ENCODE data around the gene SLC16A9. TPM values are rescaled to one million over a fixed set of nuclear protein-coding genes. Genes with fewer than 3 reads are reported as not detected.

SLC16A9 gene
- total and polyA plus RNA-seq, 4 experiments from 2014 or later: not detected

DNA sequence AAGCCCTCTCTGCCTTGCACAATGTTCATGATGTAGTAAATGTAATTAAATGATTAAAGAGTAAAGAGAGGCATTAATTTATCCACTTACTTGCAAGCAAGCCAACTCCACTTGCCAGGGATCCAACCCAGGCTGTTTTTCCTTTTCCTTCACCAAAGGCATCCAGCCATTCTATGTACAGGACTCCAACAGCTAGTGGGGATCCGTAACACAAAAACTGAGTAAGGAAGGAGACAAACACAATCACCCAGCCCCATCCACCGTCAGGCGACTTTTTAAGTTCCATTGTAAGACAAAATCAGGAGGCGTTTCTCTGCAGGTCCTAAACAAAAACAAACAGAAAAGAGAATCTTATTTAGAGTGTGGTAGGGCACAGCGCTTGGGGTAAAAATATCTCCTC, 25.6 kb downstream of the SLC16A9 start:
- intact Hi-C loops (cut with micrococcal nuclease): no loop called here
- Histone ChIP-seq H3K4me3 (ENCODE audit: low read length in 2 of 2) (no peak overlapping the region), H3K9me3 (ENCODE audit: control insufficient read depth in 1 of 2, low read length in 2 of 2) (no peaks in the 10 kb centered on the region), H3K4me1 (ENCODE audit: insufficient read depth, low read length) (no peaks in the 10 kb centered on the region), H3K36me3 (ENCODE audit: insufficient read depth, low read length) (no peaks in the 10 kb centered on the region), H3K27me3 (ENCODE audit: insufficient read depth, low read length) (no peaks in the 10 kb centered on the region), H3K27ac (ENCODE audit: low read depth, low read length) (no peak overlapping the region)
- H3K27ac Mint-ChIP-seq: no peak overlapping the region
- DNase-seq: no peak
- ChIA-PET POLR2A (ENCODE audit: partially characterized antibody) (no interaction called here), CTCF (ENCODE audit: partially characterized antibody) (no interaction called here)
- H3K27me3 Mint-ChIP-seq: peaks cover 2 to 6% of the 10 kb centered on the region in 2 donors
- H3K4me3 Mint-ChIP-seq: no peak overlapping the region
- H3K9me3 Mint-ChIP-seq: peaks cover 0 to under 1% (median 0%) of the 10 kb centered on the region in 8 donors
- no peaks in the 10 kb centered on the region for H3K36me3 Mint-ChIP-seq
- H3K4me1 Mint-ChIP-seq: no peaks in the 10 kb centered on the region

DNA sequence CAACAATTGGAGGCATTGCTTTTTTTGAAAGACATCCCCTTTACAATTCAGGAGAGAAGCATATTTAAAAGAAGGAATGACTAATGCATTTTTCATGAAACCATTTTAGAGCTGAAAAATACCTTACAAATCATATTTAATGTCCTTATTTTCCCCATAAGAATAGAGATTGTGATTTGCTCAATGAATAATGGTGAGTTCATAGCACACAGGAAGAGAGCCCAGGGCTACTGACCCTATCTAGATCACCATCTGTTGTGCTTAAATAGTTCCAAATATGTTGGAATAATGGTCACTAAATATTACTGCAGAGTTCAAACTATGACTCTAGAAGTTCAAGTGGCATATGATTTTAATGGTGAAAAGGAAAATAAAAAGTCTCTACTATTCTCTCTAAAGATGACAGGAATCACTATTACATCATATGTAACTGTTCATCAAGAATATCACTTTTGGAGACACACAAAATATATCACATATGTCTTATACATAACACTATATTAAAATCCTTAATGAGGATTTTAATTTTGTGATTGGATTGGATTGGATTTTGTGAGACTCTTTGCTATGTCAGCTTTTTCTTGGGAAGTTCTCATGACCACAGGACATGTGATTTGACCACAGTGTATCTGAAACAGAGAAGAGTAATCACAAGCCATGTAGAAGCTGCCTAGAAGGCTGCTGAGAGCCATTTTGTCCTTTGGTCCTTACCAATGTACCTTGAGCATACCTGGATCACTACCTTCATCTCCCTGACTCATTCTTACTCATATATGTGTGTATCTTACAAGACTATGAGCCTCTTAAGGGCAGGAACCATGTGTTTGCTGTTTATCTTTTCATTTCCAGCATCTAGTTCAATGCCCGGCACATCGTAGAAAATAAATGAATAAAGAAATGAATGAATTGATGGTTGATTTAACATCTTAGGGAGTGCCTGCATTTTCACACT, 26.4 kb downstream of the SLC16A9 start:
- ChIA-PET CTCF (ENCODE audit: partially characterized antibody) (no interaction called here), POLR2A (ENCODE audit: partially characterized antibody) (no interaction called here)
- H3K27ac ChIP-seq (ENCODE audit: low read depth, low read length): no peak overlapping the region
- no peaks in the 10 kb centered on the region for H3K9me3 ChIP-seq (ENCODE audit: control insufficient read depth in 1 of 2, low read length in 2 of 2)
- peaks cover 0 to 3% of the 10 kb centered on the region in 2 donors for H3K27me3 Mint-ChIP-seq
- H3K4me1 ChIP-seq (ENCODE audit: insufficient read depth, low read length): no peaks in the 10 kb centered on the region
- H3K4me3 Mint-ChIP-seq: no peak overlapping the region
- no peaks in the 10 kb centered on the region for H3K36me3 Mint-ChIP-seq
- H3K9me3 Mint-ChIP-seq: no peaks in the 10 kb centered on the region
- H3K36me3 ChIP-seq (ENCODE audit: insufficient read depth, low read length): no peaks in the 10 kb centered on the region
- no peaks in the 10 kb centered on the region for H3K27me3 ChIP-seq (ENCODE audit: insufficient read depth, low read length)
- no peak overlapping the region for H3K27ac Mint-ChIP-seq
- no peak for DNase-seq
- intact Hi-C loops (cut with micrococcal nuclease): no loop called here
- no peak overlapping the region for H3K4me3 ChIP-seq (ENCODE audit: low read length in 2 of 2)
- H3K4me1 Mint-ChIP-seq: no peaks in the 10 kb centered on the region

DNA sequence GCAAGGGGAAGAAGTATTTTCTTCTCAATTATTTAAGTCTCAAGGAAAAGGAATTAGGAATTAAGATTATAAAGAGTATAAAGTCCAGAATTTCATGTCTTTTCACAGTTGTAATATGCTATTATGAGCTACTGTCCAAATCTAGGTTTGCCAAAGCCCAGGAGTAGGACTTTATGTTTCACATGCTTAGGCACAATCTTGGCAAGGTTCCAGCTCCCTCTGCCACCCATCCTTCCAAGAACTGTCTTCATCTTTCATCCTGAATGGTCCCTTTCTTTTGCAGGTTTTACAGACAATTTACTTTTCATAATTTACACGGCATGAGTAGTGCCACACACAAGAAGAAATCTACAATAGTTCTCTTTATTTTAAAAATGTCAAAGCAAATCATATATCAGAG, 29.5 kb downstream of the SLC16A9 start:
- Histone ChIP-seq H3K4me3 (ENCODE audit: low read length in 2 of 2) (no peak overlapping the region), H3K27ac (ENCODE audit: low read depth, low read length) (no peak overlapping the region), H3K9me3 (ENCODE audit: control insufficient read depth in 1 of 2, low read length in 2 of 2) (no peaks in the 10 kb centered on the region), H3K4me1 (ENCODE audit: insufficient read depth, low read length) (no peaks in the 10 kb centered on the region), H3K27me3 (ENCODE audit: insufficient read depth, low read length) (no peaks in the 10 kb centered on the region), H3K36me3 (ENCODE audit: insufficient read depth, low read length) (no peaks in the 10 kb centered on the region)
- Mint-ChIP-seq H3K9me3 (no peaks in the 10 kb centered on the region), H3K27ac (no peak overlapping the region), H3K4me1 (no peaks in the 10 kb centered on the region), H3K27me3 (peaks cover 0 to 2% of the 10 kb centered on the region in 2 donors), H3K36me3 (no peaks in the 10 kb centered on the region), H3K4me3 (no peak overlapping the region)
- ChIA-PET POLR2A (ENCODE audit: partially characterized antibody) (no interaction called here), CTCF (ENCODE audit: partially characterized antibody) (interaction anchor here (1.1 kb wide), 1 partner anchor 10 kb away, joined by 3 read pairs; no protein-coding TSS in a partner anchor)
- DNase-seq: no peak
- intact Hi-C loops (cut with micrococcal nuclease): no loop called here

- H3K27me3 Mint-ChIP-seq: no peaks in the 10 kb centered on the region
- Histone ChIP-seq H3K4me3 (ENCODE audit: low read length in 2 of 2) (no peak overlapping the region), H3K4me1 (ENCODE audit: insufficient read depth, low read length) (no peaks in the 10 kb centered on the region), H3K27ac (ENCODE audit: low read depth, low read length) (no peak overlapping the region), H3K9me3 (ENCODE audit: control insufficient read depth in 1 of 2, low read length in 2 of 2) (no peaks in the 10 kb centered on the region), H3K36me3 (ENCODE audit: insufficient read depth, low read length) (no peaks in the 10 kb centered on the region), H3K27me3 (ENCODE audit: insufficient read depth, low read length) (no peaks in the 10 kb centered on the region)
- no peaks in the 10 kb centered on the region for H3K36me3 Mint-ChIP-seq
- H3K4me1 Mint-ChIP-seq: no peaks in the 10 kb centered on the region
- no peak overlapping the region for H3K27ac Mint-ChIP-seq
- DNase-seq: no peak
- H3K4me3 Mint-ChIP-seq: no peak overlapping the region
- ChIA-PET POLR2A (ENCODE audit: partially characterized antibody) (no interaction called here), CTCF (ENCODE audit: partially characterized antibody) (interaction anchor here (0.7 kb wide), 1 partner anchor 9 kb away, joined by 3 read pairs; no protein-coding TSS in a partner anchor)
- intact Hi-C loops (cut with micrococcal nuclease): no loop called here
- H3K9me3 Mint-ChIP-seq: no peaks in the 10 kb centered on the region
Measured at GRCh38 chr10:59678884-59679301, 30.8 kb downstream of the SLC16A9 start.

GRCh38 chr10:59677253-59677831, 32.3 kb downstream of the SLC16A9 start:
- H3K4me3 Mint-ChIP-seq: no peak overlapping the region
- Histone ChIP-seq H3K9me3 (ENCODE audit: control insufficient read depth in 1 of 2, low read length in 2 of 2) (no peaks in the 10 kb centered on the region), H3K27ac (ENCODE audit: low read depth, low read length) (no peak overlapping the region), H3K36me3 (ENCODE audit: insufficient read depth, low read length) (no peaks in the 10 kb centered on the region), H3K27me3 (ENCODE audit: insufficient read depth, low read length) (no peaks in the 10 kb centered on the region), H3K4me1 (ENCODE audit: insufficient read depth, low read length) (no peaks in the 10 kb centered on the region), H3K4me3 (ENCODE audit: low read length in 2 of 2) (no peak overlapping the region)
- H3K9me3 Mint-ChIP-seq: no peaks in the 10 kb centered on the region
- intact Hi-C loops (cut with micrococcal nuclease): no loop called here
- H3K27me3 Mint-ChIP-seq: no peaks in the 10 kb centered on the region
- ChIA-PET POLR2A (ENCODE audit: partially characterized antibody) (no interaction called here), CTCF (ENCODE audit: partially characterized antibody) (interaction anchor here (1.0 to 1.7 kb wide), 2 partner anchors 10 to 51 kb away, joined by 3 read pairs; no protein-coding TSS in a partner anchor)
- no peak for DNase-seq
- no peak overlapping the region for H3K27ac Mint-ChIP-seq
- H3K4me1 Mint-ChIP-seq: no peaks in the 10 kb centered on the region
- no peaks in the 10 kb centered on the region for H3K36me3 Mint-ChIP-seq

- POLR2A ChIA-PET (ENCODE audit: partially characterized antibody): no interaction called here
- H3K36me3 Mint-ChIP-seq: no peaks in the 10 kb centered on the region
Measured at GRCh38 chr10:59675812-59676211, 33.8 kb downstream of the SLC16A9 start.

DNA sequence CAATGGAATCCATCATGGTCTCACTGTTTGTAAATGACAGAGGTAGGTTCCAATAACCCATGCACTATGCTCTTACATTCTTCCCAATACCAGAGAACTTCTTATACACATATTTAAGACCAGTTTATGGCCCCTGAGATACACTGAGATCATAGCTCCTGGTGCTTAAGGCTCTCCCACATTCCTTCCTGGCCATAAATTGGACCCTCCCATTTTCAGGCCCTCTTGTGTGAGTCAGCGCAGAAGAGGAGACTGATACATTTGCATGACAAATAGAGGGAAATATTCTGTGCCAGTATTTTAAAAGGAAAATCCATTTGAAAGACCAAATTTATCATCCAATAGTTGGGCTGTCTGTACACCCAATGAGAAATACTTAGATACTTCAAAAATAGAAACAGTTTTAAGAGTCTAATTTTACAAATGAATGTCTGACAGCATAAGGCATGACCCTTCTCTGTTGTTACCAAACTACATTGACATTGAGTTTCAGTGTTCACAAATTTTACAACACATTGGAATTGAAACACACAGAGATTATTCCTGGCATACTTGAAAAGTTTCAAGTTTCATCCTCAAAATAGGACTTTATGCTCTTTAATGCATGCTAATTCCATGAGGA, 35.3 kb downstream of the SLC16A9 start:
- no peak for DNase-seq
- Histone ChIP-seq H3K36me3 (ENCODE audit: insufficient read depth, low read length) (no peaks in the 10 kb centered on the region), H3K9me3 (ENCODE audit: control insufficient read depth in 1 of 2, low read length in 2 of 2) (no peaks in the 10 kb centered on the region), H3K27me3 (ENCODE audit: insufficient read depth, low read length) (no peaks in the 10 kb centered on the region), H3K27ac (ENCODE audit: low read depth, low read length) (no peak overlapping the region), H3K4me3 (ENCODE audit: low read length in 2 of 2) (no peak overlapping the region), H3K4me1 (ENCODE audit: insufficient read depth, low read length) (no peaks in the 10 kb centered on the region)
- peaks cover 0 to 2% of the 10 kb centered on the region in 2 donors for H3K27me3 Mint-ChIP-seq
- H3K36me3 Mint-ChIP-seq: no peaks in the 10 kb centered on the region
- no peak overlapping the region for H3K27ac Mint-ChIP-seq
- CTCF ChIA-PET (ENCODE audit: partially characterized antibody): no interaction called here
- POLR2A ChIA-PET (ENCODE audit: partially characterized antibody): no interaction called here
- H3K4me1 Mint-ChIP-seq: no peaks in the 10 kb centered on the region
- H3K9me3 Mint-ChIP-seq: no peaks in the 10 kb centered on the region
- intact Hi-C loops (cut with micrococcal nuclease): no loop called here
- no peak overlapping the region for H3K4me3 Mint-ChIP-seq

More at GRCh38 chr10:59675812-59676211, 33.8 kb downstream of the SLC16A9 start:
- H3K36me3 ChIP-seq (ENCODE audit: insufficient read depth, low read length): no peaks in the 10 kb centered on the region
- H3K4me1 Mint-ChIP-seq: no peaks in the 10 kb centered on the region
- no peak overlapping the region for H3K4me3 ChIP-seq (ENCODE audit: low read length in 2 of 2)
- no peaks in the 10 kb centered on the region for H3K4me1 ChIP-seq (ENCODE audit: insufficient read depth, low read length)
- CTCF ChIA-PET (ENCODE audit: partially characterized antibody): interaction anchor here (1.4 kb wide), 1 partner anchor 50 kb away, joined by 3 read pairs; no protein-coding TSS in a partner anchor
- H3K9me3 Mint-ChIP-seq: no peaks in the 10 kb centered on the region
- no peak overlapping the region for H3K4me3 Mint-ChIP-seq
- H3K27ac ChIP-seq (ENCODE audit: low read depth, low read length): no peak overlapping the region
- no peak for DNase-seq
- intact Hi-C loops (cut with micrococcal nuclease): no loop called here
- no peak overlapping the region for H3K27ac Mint-ChIP-seq
- H3K27me3 Mint-ChIP-seq: peaks cover 0 to 2% of the 10 kb centered on the region in 2 donors
- H3K27me3 ChIP-seq (ENCODE audit: insufficient read depth, low read length): no peaks in the 10 kb centered on the region
- H3K9me3 ChIP-seq (ENCODE audit: control insufficient read depth in 1 of 2, low read length in 2 of 2): no peaks in the 10 kb centered on the region
